Measurements from ENCODE around the gene VPS26C. TPM values are rescaled to one million over a fixed set of nuclear protein-coding genes. Genes with fewer than 3 reads are reported as not detected.

Gene VPS26C
- total and polyA plus RNA-seq, 9 of the 15 experiments (the other 6 are each of a cell fraction or from before 2014, with no cell fraction given), result 32.8 to 48.7 (median 42.1) TPM

GRCh38 chr21:37267269-37268185 is at the start of gene VPS26C (continued):
- TF ChIP-seq HMGXB4 (CRISPR knock-in tag; IDR thresholded peaks at IDR 0.05) (0 out of 2 replicates have a peak, but pooled peaks have one; percentile 24), ETV6 (IDR thresholded peaks at IDR 0.05; ENCODE audit: borderline replicate concordance in 1 of 2, low read depth in 2 of 2, low read length in 1 of 2) (peak in 1 of 2 experiments; percentile 46; a peak in 1 of 4 replicates), ETV6 (CRISPR knock-in tag; IDR thresholded peaks at IDR 0.05; ENCODE audit: borderline replicate concordance) (no peak), ZNF766 (CRISPR knock-in tag; conservative IDR thresholded peaks at IDR 0.05) (peak; percentile 92), ZNF431 (CRISPR knock-in tag; IDR thresholded peaks at IDR 0.05) (peak; percentile 67; the same call in 1 of the 2 replicates), SAP30 (IDR thresholded peaks at IDR 0.05; ENCODE audit: borderline replicate concordance, insufficient read depth, low read depth, low read length, poor library complexity, severe bottlenecking) (peak; percentile 47), CBX1 (IDR thresholded peaks at IDR 0.05; ENCODE audit: low read depth) (peak; percentile 24), MIER1 (IDR thresholded peaks at IDR 0.05; ENCODE audit: low read depth) (no peak), THAP12 (CRISPR knock-in tag; IDR thresholded peaks at IDR 0.05) (peak; percentile 58), PCBP1 (IDR thresholded peaks at IDR 0.05; ENCODE audit: low read depth, low read length, poor library complexity, severe bottlenecking) (peak; percentile 63), ZNF644 (tag; IDR thresholded peaks at IDR 0.05; ENCODE audit: low read depth) (peak; percentile 65; the same call in 1 of the 2 replicates), HBP1 (CRISPR knock-in tag; IDR thresholded peaks at IDR 0.05) (peak; percentile 57; the same call in 1 of the 2 replicates), FOXP1 (CRISPR knock-in tag; IDR thresholded peaks at IDR 0.05) (peak; percentile 77; the same call in 1 of the 2 replicates), ETV1 (tag; conservative IDR thresholded peaks at IDR 0.05; ENCODE audit: low read depth) (peak; percentile 92), STAT5B (CRISPR knock-in tag; IDR thresholded peaks at IDR 0.05) (no peak), PML (IDR thresholded peaks at IDR 0.05; ENCODE audit: low read length) (peak; percentile 88; the same call in 1 of the 2 replicates), MITF (IDR thresholded peaks at IDR 0.05) (peak; percentile 84), NONO (IDR thresholded peaks at IDR 0.05; ENCODE audit: low read depth in 2 of 2, low read length in 1 of 2) (peak; percentile 16 to 67; a peak in 2 of 4 replicates), ZNF57 (CRISPR knock-in tag; IDR thresholded peaks at IDR 0.05) (no peak)

Measured in K562 (cell line).